PC-3 (cell line): ENCODE data around the gene FSTL4. TPM values are rescaled to one million over a fixed set of nuclear protein-coding genes. Genes with fewer than 3 reads are reported as not detected.

Experiments
- ATAC-seq: fragments of 200-7000 bp; cut with Tn5 transposase; 2 replicates; pipeline ENCODE4 v1.9.1; 2020; ENCODE audit warnings: mild to moderate bottlenecking, moderate library complexity
- BruUV-seq: library from RNA; stranded (reverse); fragments of 400-500 nt; replicated peaks from 2 replicates; lab custom pipeline; 2021; lab: Mats Ljungman, UMichigan
- CTCF ChIA-PET: fragments of 300-600 bp; sonication (Branson Sonifier 250); formaldehyde crosslinking; loops from one replicate; lab custom pipeline; 2022; ENCODE audit warnings: antibody characterized with exemption; lab: Charles Lee
- POLR2A ChIA-PET: fragments of 300-600 bp; sonication (Branson Sonifier 250); formaldehyde crosslinking; loops from one replicate; lab custom pipeline; 2022; ENCODE audit warnings: antibody characterized with exemption; ENCODE audit not compliant: unreplicated experiment; lab: Charles Lee
- DNase-seq: peaks from one replicate; pipeline ENCODE4 v3.0.0-alpha.2; 2015
- H2AFZ ChIP-seq: fragments of 300-600 bp; sonication (generic); 2 replicates; pipeline ENCODE4 v1.6.0; 2016; ENCODE audit warnings: antibody characterized with exemption, low read length
- H3F3A ChIP-seq: fragments of 300-600 bp; sonication (generic); one replicate; pipeline ENCODE4 v1.6.0; 2017; ENCODE audit warnings: antibody characterized with exemption, low read length, control low read depth, mild to moderate bottlenecking; ENCODE audit not compliant: unreplicated experiment
- H3K27ac ChIP-seq: fragments of 300-600 bp; sonication (generic); 2 replicates; pipeline ENCODE4 v1.5.1; 2016; ENCODE audit warnings: mild to moderate bottlenecking, low read length
- H3K27me3 ChIP-seq: fragments of 300-600 bp; sonication (generic); 2 replicates; pipeline ENCODE4 v1.6.1; 2016; ENCODE audit warnings: low read length, mixed read lengths
- H3K36me3 ChIP-seq: fragments of 300-600 bp; sonication (generic); 2 replicates; pipeline ENCODE4 v1.6.1; 2016; ENCODE audit warnings: low read depth, mixed run types, low read length, mixed read lengths
- H3K4me1 ChIP-seq: fragments of 300-600 bp; sonication (generic); 2 replicates; pipeline ENCODE4 v1.5.1; 2016; ENCODE audit warnings: low read length; ENCODE audit not compliant: insufficient read depth
- H3K4me2 ChIP-seq: fragments of 300-600 bp; sonication (generic); 2 replicates; pipeline ENCODE4 v1.6.0; 2016; ENCODE audit warnings: low read length
- H3K4me3 ChIP-seq: fragments of 300-600 bp; sonication (generic); 2 replicates; pipeline ENCODE4 v1.5.1; 2016; ENCODE audit warnings: mild to moderate bottlenecking, low read length, mixed read lengths
- H3K79me2 ChIP-seq: fragments of 300-600 bp; sonication (generic); 2 replicates; pipeline ENCODE4 v1.6.1; 2017; ENCODE audit warnings: low read length, mixed read lengths
- H3K9ac ChIP-seq: fragments of 300-600 bp; sonication (generic); 2 replicates; pipeline ENCODE4 v1.6.0; 2016; ENCODE audit warnings: mild to moderate bottlenecking, low read length
- H3K9me2 ChIP-seq: fragments of 300-600 bp; sonication (generic); replicated peaks from 2 replicates; pipeline ENCODE4 v1.6.1; 2016; ENCODE audit warnings: mixed run types, low read length, mixed read lengths
- H3K9me3 ChIP-seq: fragments of 300-600 bp; sonication (generic); 2 replicates; pipeline ENCODE4 v1.6.1; 2016; ENCODE audit warnings: low read length, mixed read lengths
- H4K20me1 ChIP-seq: fragments of 300-600 bp; sonication (generic); 2 replicates; pipeline ENCODE4 v1.6.1; 2016; ENCODE audit warnings: low read length, mixed read lengths
- CTCF ChIP-seq: fragments of 300-600 bp; sonication (generic); conservative IDR thresholded peaks from 2 replicates; pipeline ENCODE4 v1.5.1; 2017; ENCODE audit warnings: antibody characterized with exemption, low read depth, mild to moderate bottlenecking, low read length
- EZH2 ChIP-seq: fragments of 300-600 bp; sonication (generic); IDR thresholded peaks from one replicate; pipeline ENCODE4 v1.6.1; 2017; ENCODE audit warnings: antibody characterized with exemption, mild to moderate bottlenecking, low read length; ENCODE audit not compliant: unreplicated experiment
- EZH2phosphoT487 ChIP-seq: fragments of 300-600 bp; sonication (generic); IDR thresholded peaks from 2 replicates; pipeline ENCODE4 v1.6.1; 2018; ENCODE audit warnings: mild to moderate bottlenecking, antibody characterized with exemption, low read length, borderline replicate concordance
- intact Hi-C: fragments of 100-400 bp; cut with micrococcal nuclease; formaldehyde crosslinking; loops from 2 replicates; pipeline ENCODE4 v1.9.0; 2023
- total RNA-seq: library from RNA; depleted of rRNA; stranded (reverse); fragments of >200 nt; gene quantifications from 2 replicates; pipeline ENCODE4 v1.2.3, GENCODE V29; 2014

Gene FSTL4
- total RNA-seq, 1 experiment from 2014 or later, result 4.2 TPM

- H3K9me3 ChIP-seq, result no peaks in the 10 kb centered on the region
- intact Hi-C loops, result no loop called here
- H3K79me2 ChIP-seq, result no peaks in the 10 kb centered on the region
- no peak overlapping the region for H3K9ac ChIP-seq
- no peaks in the 10 kb centered on the region for H4K20me1 ChIP-seq
- POLR2A ChIA-PET, result no interaction called here
- H3K36me3 ChIP-seq, result no peaks in the 10 kb centered on the region
- no peaks in the 10 kb centered on the region for H3K9me2 ChIP-seq
- H3K27me3 ChIP-seq, result no peaks in the 10 kb centered on the region
- ATAC-seq (no peak), DNase-seq (no peak)
- TF ChIP-seq CTCF (no peak), EZH2phosphoT487 (no peak), EZH2 (no peak)
- no peak overlapping the region for H2AFZ ChIP-seq
- no peak overlapping the region for H3K27ac ChIP-seq
- H3K4me1 ChIP-seq, result 0 out of 2 replicates have a peak, but pooled peaks cover 3% of the 10 kb centered on the region
- H3K4me2 ChIP-seq, result no peak overlapping the region
- BruUV-seq, result no TSS peak
- H3K4me3 ChIP-seq, result no peak overlapping the region
- CTCF ChIA-PET, result no interaction called here
- no peaks in the 10 kb centered on the region for H3F3A ChIP-seq
Observed at GRCh38 chr5:133203317-133204305, 408.7 kb downstream of the FSTL4 start.

- no peak for ATAC-seq
- Histone ChIP-seq H3K4me3 (no peak overlapping the region), H3K9me2 (no peaks in the 10 kb centered on the region), H3K36me3 (no peaks in the 10 kb centered on the region), H3K4me2 (no peak overlapping the region), H2AFZ (no peak overlapping the region), H3K27ac (no peak overlapping the region), H3K27me3 (no peaks in the 10 kb centered on the region), H3F3A (no peaks in the 10 kb centered on the region), H3K9ac (no peak overlapping the region), H3K79me2 (no peaks in the 10 kb centered on the region), H3K4me1 (0 out of 2 replicates have a peak, but pooled peaks cover 3% of the 10 kb centered on the region), H3K9me3 (no peaks in the 10 kb centered on the region), H4K20me1 (no peaks in the 10 kb centered on the region)
- no peak for TF ChIP-seq CTCF
- no peak for TF ChIP-seq EZH2
- TF ChIP-seq EZH2phosphoT487, result no peak
- no TSS peak for BruUV-seq
- intact Hi-C loops, result no loop called here
- POLR2A ChIA-PET, result no interaction called here
- no peak for DNase-seq
- CTCF ChIA-PET, result no interaction called here
Observed at GRCh38 chr5:133202066-133202665, 410.2 kb downstream of the FSTL4 start.
